Astrocyte (in vitro differentiated cells and primary cell): ENCODE measurements around the gene BLVRB. TPM values are rescaled to one million over a fixed set of nuclear protein-coding genes. Genes with fewer than 3 reads are reported as not detected.

Experiments
- DNase-seq: peaks from one replicate; pipeline ENCODE4 v3.0.0-alpha.2; 2010; ENCODE audit warnings: low read depth
- FAIRE-seq: peaks from 2 replicates; lab custom pipeline; 2011; peaks lifted over from hg19 to GRCh38; lab: Jason Lieb, UNC
- H2AFZ ChIP-seq: 2 replicates; pipeline ENCODE4 v1.6.0; 2012; ENCODE audit warnings: low read depth, low read length, inconsistent platforms
- H3K27ac ChIP-seq: 2 replicates; pipeline ENCODE4 v1.5.1; 2011; ENCODE audit warnings: low read depth, low read length, inconsistent platforms
- H3K27me3 ChIP-seq: 2 replicates; pipeline ENCODE4 v1.6.0; 2011; ENCODE audit warnings: low read length, inconsistent platforms; ENCODE audit not compliant: insufficient read depth
- H3K36me3 ChIP-seq: 2 replicates; pipeline ENCODE4 v1.5.1; 2011; ENCODE audit warnings: low read length, inconsistent platforms; ENCODE audit not compliant: insufficient read depth
- H3K4me1 ChIP-seq: 2 replicates; pipeline ENCODE4 v1.5.1; 2011; ENCODE audit warnings: low read length, inconsistent platforms; ENCODE audit not compliant: insufficient read depth
- H3K4me2 ChIP-seq: 2 replicates; pipeline ENCODE4 v1.6.0; 2012; ENCODE audit warnings: low read length, inconsistent platforms
- H3K4me3 ChIP-seq: 2 replicates; pipeline ENCODE4 v1.5.1; 2011; ENCODE audit warnings: low read depth, mild to moderate bottlenecking, low read length, inconsistent platforms; ENCODE audit not compliant: insufficient read depth
- H3K79me2 ChIP-seq: 2 replicates; pipeline ENCODE4 v1.6.0; 2012; ENCODE audit warnings: mild to moderate bottlenecking, low read length, inconsistent platforms; ENCODE audit not compliant: insufficient read depth
- H3K9ac ChIP-seq: 2 replicates; pipeline ENCODE4 v1.6.0; 2012; ENCODE audit warnings: mild to moderate bottlenecking, low read length, inconsistent platforms
- H3K9me3 ChIP-seq: 2 replicates; pipeline ENCODE4 v1.5.1; 2012; ENCODE audit warnings: low read depth, mild to moderate bottlenecking, low read length, inconsistent platforms; ENCODE audit not compliant: insufficient read depth
- H4K20me1 ChIP-seq: 2 replicates; pipeline ENCODE4 v1.6.0; 2012; ENCODE audit warnings: low read length, inconsistent platforms; ENCODE audit not compliant: insufficient read depth
- H3K27ac Mint-ChIP-seq: one replicate; pipeline ENCODE4 v1.8.0; 2021; ENCODE audit warnings: mild to moderate bottlenecking, mixed read lengths; ENCODE audit not compliant: unreplicated experiment
- H3K27me3 Mint-ChIP-seq: one replicate; pipeline ENCODE4 v1.8.0; 2021; ENCODE audit warnings: low read depth, mixed read lengths; ENCODE audit not compliant: unreplicated experiment
- H3K36me3 Mint-ChIP-seq: one replicate; pipeline ENCODE4 v1.8.0; 2021; ENCODE audit warnings: low read depth, mixed read lengths; ENCODE audit not compliant: unreplicated experiment
- H3K4me1 Mint-ChIP-seq: one replicate; pipeline ENCODE4 v1.8.0; 2021; ENCODE audit warnings: low read depth, mixed read lengths; ENCODE audit not compliant: unreplicated experiment
- H3K4me3 Mint-ChIP-seq: one replicate; pipeline ENCODE4 v1.8.0; 2021; ENCODE audit warnings: mild to moderate bottlenecking, moderate library complexity, mixed read lengths; ENCODE audit not compliant: unreplicated experiment
- H3K9me3 Mint-ChIP-seq: one replicate; pipeline ENCODE4 v1.8.0; 2021; ENCODE audit warnings: mild to moderate bottlenecking, mixed read lengths; ENCODE audit not compliant: unreplicated experiment
- CTCF ChIP-seq: IDR thresholded peaks from 2 replicates; pipeline ENCODE4 v1.5.1; 2011; ENCODE audit warnings: low read depth, mild to moderate bottlenecking, inconsistent platforms, low read length, moderate library complexity; ENCODE audit not compliant: insufficient read depth
- EZH2 ChIP-seq: IDR thresholded peaks from 2 replicates; pipeline ENCODE4 v1.6.1; 2012; ENCODE audit warnings: mild to moderate bottlenecking, low read length, inconsistent platforms; ENCODE audit not compliant: insufficient read depth
- total RNA-seq: library from RNA; stranded (reverse); gene quantifications from 2 replicates; pipeline ENCODE4 v1.2.1, GENCODE V29; 2021

The BLVRB gene
- total RNA-seq, 1 donor from 2014 or later = 27.1 TPM

- no peaks in the 10 kb centered on the region for H3K9me3 Mint-ChIP-seq
- peaks cover 17% of the 10 kb centered on the region for H3K36me3 ChIP-seq
- peaks cover 16% of the 10 kb centered on the region for H3K36me3 Mint-ChIP-seq
- peak overlapping the region; percentile 67 for H3K27ac ChIP-seq
- H3K4me3 ChIP-seq = no peak overlapping the region
- peaks cover 16% of the 10 kb centered on the region for H3K4me1 ChIP-seq
- H3K4me2 ChIP-seq = peak overlapping the region; percentile 99
- TF ChIP-seq CTCF = no peak
- no peak for TF ChIP-seq EZH2
- H3K79me2 ChIP-seq = peaks cover 41% of the 10 kb centered on the region
- H3K9ac ChIP-seq = peak overlapping the region; percentile 98
- H3K27me3 Mint-ChIP-seq = no peaks in the 10 kb centered on the region
- no peak overlapping the region for H2AFZ ChIP-seq
- no peaks in the 10 kb centered on the region for H3K9me3 ChIP-seq
- H3K4me1 Mint-ChIP-seq = peaks cover 25% of the 10 kb centered on the region
- no peak for DNase-seq
- peak overlapping the region; percentile 26 for H3K27ac Mint-ChIP-seq
- no peaks in the 10 kb centered on the region for H3K27me3 ChIP-seq
- FAIRE-seq = no peak
- H4K20me1 ChIP-seq = peaks cover 31% of the 10 kb centered on the region
- peak overlapping the region; percentile 97 for H3K4me3 Mint-ChIP-seq
These were observed 23.8 kb downstream of the BLVRB start for GRCh38 chr19:40441719-40442253.

GRCh38 chr19:40438284-40438683 lies 27.3 kb downstream of the BLVRB start:
- peaks cover 31% of the 10 kb centered on the region for H3K79me2 ChIP-seq
- H3K36me3 Mint-ChIP-seq = peaks cover 16% of the 10 kb centered on the region
- H3K4me1 ChIP-seq = peaks cover 14% of the 10 kb centered on the region
- DNase-seq (no peak), FAIRE-seq (no peak)
- peaks cover 17% of the 10 kb centered on the region for H3K36me3 ChIP-seq
- no peak overlapping the region for H3K9ac ChIP-seq
- no peak overlapping the region for H3K27ac ChIP-seq
- H3K4me1 Mint-ChIP-seq = peaks cover 25% of the 10 kb centered on the region
- no peaks in the 10 kb centered on the region for H3K9me3 Mint-ChIP-seq
- no peak overlapping the region for H2AFZ ChIP-seq
- H3K27ac Mint-ChIP-seq = no peak overlapping the region
- H3K27me3 Mint-ChIP-seq = no peaks in the 10 kb centered on the region
- H3K4me2 ChIP-seq = no peak overlapping the region
- no peaks in the 10 kb centered on the region for H3K27me3 ChIP-seq
- H3K4me3 ChIP-seq = no peak overlapping the region
- TF ChIP-seq EZH2 (no peak), CTCF (no peak)
- peaks cover 31% of the 10 kb centered on the region for H4K20me1 ChIP-seq
- no peaks in the 10 kb centered on the region for H3K9me3 ChIP-seq
- H3K4me3 Mint-ChIP-seq = peak overlapping the region; percentile 28
